HG03439 (cell line): ENCODE results near the gene TP53RK.

ENCODE experiments used
- ATAC-seq: cut with Tn5 transposase; IDR thresholded peaks from one replicate; pipeline ENCODE4 v1.9.1; 2021; ENCODE audit warnings: mild to moderate bottlenecking, moderate library complexity; ENCODE audit not compliant: unreplicated experiment

TP53RK gene

DNA sequence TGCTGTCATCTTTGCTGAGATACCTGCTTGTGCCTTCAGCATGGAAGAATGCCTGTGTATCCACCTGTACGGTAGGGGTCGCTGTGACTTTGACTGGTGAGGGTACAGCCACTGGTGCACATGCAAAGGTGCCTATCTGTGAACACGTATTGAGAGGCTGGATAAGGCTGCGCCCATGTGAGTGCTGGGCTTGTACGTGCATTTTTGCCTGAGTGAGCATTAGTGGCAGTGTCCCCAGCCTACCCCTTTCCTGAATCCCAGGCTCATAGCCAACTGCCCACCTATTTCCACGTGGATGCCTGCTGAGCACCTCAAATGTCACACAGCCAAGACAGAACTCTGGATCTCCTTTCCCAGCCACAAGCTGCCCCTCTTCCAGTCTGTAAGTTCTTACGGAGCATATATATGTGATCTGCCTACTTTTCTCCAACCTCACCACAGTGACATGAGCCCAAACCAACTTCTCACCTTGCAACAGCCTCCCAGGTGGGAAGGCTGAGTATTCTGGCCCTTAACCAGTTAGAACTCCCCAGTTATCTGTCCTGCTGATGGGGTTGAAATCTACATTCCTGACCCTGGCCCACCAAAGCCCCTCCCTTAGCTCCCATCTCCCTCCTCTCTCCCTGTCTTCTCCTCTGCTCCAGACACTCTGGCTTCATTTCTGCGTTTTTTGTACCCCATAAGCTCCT, 19.1 kb upstream of the TP53RK start:
- ATAC-seq, result no peak

DNA sequence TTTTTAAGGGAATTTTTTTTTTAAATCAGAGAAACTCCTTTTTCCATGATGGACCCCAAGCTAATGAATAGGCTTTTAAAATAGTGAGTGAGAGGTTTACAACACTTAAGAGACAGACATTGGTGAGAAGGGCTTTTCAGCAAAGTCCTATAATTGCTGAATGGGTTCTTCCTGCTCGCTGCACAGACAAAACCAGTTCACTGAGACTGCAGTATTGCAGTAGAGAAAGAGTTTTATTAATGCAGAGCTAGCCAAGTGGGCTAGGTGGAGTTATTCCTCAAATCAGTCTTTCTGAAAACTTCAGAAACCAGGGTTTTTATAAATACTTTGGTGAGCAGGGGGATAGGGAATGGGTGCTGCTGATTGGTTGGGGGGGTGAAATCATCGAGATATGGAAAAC, 17.0 kb upstream of the TP53RK start:
- no peak for ATAC-seq

DNA sequence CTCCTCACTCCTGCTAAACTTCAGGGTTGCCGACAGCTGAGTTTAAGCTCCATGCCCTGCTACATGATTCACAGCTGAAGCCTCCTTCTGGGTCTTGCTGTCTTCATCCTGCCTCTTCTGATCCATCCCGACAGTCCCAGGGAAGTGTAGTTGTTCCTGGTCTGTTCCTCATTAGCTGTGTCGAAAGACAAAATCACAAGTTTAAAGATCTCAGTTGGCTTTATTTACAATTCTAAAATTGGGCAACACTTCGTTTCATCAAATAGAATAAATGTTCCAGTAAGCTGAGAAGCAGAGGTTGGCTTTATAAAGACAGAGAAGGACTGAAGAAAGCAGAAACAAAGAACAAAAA, 16.1 kb upstream of the TP53RK start:
- ATAC-seq, result no peak

DNA sequence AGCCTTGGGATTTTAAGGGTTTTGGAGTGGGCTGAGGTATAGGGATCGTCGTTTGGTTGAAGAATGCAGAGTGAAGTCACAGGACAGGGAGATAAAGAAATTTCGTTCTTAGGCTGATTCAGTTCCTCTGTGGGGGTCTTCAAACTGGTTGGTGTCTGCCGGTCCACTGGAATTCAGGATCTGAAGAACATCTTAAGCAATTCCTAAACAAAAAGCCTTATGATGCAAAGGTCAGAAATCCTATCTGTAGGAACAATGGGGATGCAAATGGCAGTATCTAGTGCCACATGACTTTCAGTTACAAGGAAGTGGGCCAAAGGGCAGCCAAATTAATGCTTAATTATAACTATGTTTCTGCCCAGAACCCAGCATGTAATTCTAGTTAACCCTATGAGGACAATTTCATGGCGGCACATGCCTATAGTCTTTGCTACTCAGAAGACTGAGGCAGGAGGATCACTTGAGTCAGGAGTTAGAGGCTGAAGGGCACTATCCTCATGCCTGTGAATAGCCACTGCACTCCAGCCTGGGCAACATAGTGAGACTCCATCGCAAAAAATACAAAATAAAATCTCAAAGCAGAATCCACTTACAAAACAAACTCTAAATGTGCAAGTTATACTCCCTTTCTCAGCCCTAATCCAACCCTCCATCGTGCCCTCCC, 15.6 kb upstream of the TP53RK start:
- ATAC-seq, result no peak

DNA sequence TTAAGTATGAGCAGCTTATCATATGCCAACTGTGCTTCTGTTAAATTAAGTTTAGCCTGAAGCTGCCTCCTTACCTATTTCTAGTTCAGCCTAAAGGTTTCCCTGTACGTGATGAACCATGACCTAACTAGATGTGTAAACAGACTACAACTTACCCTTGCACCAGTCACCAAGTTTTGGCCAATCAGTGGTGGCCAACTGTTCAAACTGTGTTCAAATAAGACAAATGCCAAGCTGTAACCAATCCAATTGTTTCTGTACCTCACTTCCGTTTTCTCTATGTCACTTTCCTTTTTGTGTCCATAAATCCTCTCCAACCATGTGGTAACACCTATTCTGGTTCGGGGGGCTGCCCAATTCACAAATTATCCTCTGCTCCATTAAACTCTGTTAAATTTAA, 14.2 kb upstream of the TP53RK start:
- ATAC-seq, result no peak

DNA sequence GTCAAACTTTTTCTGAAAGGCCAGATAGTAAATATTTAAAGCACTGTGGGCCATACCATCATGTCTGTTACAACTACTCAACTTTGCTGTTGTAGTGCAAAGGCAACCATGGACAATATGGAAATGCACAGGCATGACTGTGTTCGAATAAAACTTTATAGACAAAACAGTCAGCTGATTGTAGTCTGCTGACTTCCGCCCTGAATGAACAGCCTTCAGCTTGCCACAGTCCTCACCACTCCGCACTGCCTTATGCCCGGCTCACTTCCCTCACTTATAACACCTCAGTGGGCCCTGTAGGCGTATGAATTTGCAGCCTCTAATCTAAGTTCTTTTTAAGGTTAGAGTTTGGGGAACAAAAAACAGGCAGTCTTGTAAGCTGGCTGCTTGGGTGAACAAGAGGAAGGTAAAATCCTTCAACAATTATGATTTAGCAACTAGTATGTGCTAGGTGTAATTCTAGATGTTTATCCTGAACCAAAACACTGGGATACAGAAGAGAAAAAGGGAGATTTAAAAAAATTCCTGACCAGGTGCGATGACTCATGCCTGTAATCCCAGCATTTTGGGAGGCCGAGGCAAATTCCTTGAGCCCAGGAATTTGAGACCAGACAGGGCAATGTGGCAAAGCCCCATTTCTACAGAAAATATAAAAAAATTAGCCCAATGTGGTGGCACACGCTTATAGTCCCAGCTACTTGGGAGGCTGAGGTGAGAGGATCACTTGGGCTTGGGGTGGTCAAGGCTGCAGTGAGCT, 13.4 kb upstream of the TP53RK start:
- no peak for ATAC-seq

DNA sequence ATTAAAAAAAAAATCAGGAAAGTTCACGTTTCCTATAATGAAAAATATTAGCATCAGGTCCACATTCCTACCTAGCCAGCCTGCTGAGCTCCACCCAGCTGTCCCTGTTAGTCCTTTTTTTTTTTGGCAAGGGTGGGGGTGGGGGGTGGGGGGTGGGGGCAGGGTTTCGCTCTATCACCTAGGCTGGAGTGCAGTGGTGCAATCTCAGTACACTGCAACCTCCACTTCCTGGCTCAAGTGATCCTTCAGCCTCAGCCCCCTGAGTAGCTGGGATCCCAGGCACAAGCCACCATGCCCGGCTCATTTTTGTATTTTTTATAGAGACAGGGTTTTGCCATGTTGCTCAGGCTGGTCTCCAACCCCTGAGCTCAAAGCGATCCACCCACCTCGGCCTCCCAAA, 12.7 kb upstream of the TP53RK start:
- no peak for ATAC-seq

DNA sequence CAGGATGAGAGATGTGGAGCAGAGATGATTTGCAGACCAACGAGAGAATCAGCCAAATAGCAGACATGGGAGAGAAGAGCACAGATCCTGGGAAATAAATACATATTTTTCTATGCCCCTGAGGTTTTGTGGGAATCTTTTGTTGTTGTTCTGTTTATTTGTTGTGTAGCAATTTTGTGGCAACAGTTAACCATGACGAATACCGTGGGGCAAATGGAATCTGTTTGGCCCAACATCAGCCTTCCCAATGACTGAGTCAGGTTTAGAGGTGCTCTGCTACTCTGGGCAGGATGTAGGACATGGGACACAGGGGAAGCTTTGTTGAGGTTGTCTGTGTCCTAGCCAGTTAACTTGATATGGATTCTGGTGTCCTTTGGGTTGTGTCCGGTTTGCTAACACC, 12.3 kb upstream of the TP53RK start:
- no peak for ATAC-seq

DNA sequence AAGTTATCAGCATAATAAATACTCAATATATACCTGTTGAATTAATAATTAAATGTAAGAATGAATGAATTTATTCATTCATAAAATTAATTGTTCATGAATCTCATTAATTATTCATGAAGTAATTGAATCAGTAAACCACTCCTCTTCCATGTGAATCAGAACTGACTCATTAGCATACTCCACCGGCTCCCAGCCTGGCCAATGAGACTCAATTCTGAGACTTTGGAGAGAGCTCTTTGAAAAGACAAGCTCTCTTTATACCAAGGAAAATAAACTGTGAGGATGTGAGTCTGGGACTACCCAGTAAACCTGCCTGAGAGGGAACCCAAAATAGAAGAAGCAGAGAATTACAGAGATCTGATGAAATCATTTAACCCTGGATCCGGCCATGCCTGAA, 11.8 kb upstream of the TP53RK start:
- ATAC-seq, result no peak

DNA sequence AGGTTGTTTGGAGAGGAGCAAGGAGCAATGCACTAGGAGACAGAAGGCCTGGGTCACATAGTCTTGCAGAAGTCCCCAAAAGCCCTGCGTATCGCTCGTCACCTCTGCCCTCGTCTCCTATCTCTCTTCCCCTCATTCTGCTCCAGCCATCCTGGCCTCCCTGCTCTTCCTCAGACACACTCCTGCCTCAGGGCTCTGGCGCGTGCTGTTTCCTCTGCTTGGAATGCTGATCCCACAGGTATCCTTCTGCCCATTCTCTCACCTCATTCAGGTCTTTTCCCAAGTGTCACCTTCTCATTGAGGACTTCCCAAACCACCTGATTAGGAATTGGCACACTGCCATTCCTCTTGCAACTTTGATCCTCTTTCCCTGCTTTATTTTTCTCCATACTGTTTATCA, 11.2 kb upstream of the TP53RK start:
- ATAC-seq, result no peak

DNA sequence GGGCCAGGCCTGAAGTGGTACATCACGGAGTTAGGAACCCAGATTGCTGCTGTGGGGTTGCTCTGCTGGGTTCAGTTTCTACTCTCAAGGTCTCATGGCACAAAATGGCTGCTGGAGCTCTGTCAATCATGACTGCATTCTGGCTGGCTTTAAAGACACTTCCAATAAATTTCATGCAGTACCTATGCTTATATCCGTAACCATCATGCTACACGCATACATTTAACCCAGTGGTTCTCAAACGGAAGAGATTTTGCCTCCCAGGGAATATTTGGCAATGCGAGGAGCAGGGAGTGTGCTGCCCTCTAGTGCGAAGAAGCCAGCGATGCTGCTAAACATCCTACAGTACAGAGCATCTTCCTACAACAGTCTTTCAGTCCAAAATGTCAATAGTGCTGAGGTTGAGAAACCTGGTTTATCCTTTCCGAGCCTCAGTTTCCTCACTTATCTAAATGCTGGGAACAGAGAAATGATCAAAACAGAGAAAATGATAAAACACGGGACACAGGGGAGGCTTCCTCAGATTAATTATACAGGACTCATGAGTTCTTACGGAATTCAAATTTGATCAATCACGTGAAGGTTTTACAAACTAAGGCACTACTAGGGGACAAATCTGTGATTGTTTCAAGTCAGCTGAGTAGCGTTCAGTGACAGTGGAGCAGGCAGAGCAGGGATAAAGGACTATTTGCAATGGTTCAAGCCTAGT, 10.6 kb upstream of the TP53RK start:
- ATAC-seq, result no peak

DNA sequence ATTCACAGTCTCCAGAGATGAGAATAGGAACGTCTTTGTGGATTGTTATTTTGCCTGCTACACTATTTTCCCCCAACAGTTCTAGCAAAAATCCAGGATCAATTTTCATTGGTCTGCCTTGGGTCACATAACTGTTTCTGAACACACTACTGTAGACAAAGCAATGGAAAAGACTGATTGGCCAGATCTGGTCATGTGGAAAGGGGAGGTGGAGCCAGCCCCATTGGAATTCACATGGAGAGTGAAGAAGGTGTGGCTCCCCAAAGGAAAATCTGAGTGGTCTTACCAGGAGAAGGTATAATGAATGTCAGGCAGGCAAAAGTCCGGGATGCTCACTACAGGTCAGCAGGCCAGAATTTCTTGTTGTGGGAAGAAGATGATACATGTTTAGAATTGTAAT, 9.5 kb upstream of the TP53RK start:
- no peak for ATAC-seq

DNA sequence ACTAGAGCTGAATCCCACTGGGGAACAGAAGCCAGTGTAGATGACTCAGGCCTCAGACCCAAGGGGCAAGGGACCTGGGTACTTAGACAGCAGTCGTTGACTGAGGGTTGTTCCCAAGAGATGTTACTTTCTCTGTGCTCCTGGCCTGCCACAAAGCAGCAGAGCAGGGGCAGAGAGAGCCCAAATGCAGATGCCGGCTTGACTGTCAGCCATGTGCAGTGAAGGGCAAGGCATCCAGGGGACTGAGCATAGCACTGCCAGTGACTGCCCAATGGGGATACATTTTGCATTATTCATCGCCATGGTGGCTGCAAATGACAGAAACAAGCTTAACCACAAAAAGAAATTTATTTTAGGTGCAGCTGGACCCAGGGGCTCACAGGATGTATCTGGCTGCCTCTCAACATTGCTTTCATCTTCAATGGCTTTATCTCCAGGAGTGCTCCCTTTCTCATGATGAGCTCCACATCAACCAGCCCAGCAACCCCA, 7.6 kb upstream of the TP53RK start:
- no peak for ATAC-seq

DNA sequence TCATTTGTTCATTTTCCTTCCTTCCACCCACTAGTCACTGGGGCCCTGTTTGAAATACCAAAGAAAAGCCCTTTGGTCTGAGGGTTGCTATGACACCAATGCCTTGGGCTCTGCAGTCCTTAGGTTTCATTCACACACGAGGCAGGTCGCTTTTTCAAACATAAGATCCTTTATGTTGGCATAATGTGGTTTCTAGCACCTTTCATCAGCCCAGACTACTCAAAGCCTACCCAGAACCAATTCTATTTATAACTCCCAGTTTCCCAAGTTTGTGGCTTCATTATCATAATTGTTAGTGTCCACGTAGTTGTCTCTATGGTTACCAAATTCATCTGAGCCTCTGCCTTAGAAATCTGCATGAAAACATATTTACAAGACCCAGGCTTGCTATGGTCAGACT, 6.6 kb upstream of the TP53RK start:
- no peak for ATAC-seq

DNA sequence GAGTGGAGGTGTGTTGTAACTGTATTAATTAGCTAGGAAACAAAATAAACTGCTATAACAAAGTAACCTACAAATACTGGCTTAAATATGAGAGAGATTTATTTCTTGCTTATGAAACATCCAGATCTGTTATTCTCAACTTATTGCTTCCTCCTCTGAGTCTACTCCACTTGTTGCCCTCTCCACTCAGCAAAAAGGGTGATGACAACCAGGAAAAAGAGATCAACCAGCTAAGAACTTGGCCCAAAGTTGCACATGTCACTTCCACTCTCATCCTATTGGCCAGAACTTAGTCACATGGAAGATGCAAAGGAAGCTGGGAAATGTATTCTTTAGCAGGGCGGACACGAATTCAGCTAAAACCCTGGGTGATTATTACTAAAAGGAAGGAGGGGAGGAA, 5.2 kb upstream of the TP53RK start:
- no peak for ATAC-seq

DNA sequence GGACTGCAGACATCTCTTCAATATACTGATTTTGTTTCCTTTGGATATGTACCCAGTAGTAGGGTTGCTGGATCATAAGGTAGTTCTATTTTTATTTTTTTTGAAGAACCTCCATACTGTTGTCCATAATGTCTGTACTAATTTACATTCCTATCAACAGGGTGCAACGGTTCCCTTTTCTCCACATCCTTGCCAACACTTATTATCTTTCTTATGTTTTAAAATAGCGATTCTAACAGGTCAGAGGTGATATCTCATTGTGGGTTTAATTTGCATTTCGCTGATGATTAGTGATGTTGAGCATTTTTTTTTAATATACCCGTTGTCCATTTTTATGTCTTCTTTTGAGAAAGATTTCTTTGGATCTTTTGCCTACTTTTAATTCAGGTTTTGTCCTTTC, 2.0 kb upstream of the TP53RK start:
- ATAC-seq, result no peak

DNA sequence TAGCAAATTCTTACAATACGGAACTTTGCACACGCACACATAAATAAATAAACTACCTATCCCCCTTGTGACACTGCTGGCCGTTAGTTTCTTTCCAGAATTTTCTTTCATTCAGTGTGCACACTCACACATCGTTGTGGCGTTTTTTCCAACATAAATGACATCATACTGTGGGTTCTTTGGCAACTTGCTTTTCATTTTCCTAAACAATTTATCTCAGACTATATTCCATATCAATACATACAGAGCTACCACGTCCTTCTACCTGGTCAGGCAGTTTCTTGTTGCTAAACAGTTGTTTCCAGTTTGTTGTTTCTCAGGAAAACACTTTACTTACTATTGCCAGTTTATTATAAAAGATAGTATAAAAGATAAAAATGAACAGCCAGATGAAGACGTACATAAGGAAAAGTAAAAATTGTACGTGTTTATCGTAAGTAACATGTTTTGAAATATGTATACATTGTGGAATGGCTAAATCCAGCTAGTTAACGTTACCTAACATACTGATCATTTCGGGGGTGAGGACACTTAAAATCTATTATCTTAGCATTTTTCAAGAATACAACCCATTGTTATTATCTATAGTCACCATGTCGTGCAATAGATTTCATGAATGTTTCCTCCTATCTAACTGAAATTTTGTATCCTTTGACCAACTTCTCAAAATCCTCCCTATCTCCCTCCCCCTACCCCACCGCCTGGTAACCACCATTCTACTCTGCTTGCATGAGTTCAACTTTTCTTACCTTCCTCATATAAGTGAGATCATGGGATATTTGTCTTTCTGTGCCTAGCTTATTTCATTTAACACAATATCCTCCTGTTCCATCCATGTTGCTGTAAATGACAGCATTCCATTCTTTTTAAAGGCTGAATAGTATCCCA, 1.2 kb upstream of the TP53RK start:
- no peak for ATAC-seq

DNA sequence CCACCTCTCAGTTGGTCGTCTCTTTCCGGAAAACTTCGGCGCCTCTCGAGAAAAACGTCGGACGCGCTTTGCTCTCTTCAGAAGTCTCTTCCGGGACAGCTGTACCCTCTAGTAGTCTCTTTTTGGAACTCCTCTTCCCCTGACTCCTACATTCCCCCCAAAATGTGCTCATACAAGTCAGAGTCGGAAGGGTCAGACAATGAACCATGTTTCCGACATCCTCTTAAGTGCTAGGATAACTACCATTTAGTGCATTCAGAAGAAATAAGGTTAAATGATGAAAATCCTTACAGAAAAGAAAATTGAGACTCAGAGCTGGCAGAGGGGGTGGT, 476 bp upstream of the TP53RK start:
- ATAC-seq, result no peak

DNA sequence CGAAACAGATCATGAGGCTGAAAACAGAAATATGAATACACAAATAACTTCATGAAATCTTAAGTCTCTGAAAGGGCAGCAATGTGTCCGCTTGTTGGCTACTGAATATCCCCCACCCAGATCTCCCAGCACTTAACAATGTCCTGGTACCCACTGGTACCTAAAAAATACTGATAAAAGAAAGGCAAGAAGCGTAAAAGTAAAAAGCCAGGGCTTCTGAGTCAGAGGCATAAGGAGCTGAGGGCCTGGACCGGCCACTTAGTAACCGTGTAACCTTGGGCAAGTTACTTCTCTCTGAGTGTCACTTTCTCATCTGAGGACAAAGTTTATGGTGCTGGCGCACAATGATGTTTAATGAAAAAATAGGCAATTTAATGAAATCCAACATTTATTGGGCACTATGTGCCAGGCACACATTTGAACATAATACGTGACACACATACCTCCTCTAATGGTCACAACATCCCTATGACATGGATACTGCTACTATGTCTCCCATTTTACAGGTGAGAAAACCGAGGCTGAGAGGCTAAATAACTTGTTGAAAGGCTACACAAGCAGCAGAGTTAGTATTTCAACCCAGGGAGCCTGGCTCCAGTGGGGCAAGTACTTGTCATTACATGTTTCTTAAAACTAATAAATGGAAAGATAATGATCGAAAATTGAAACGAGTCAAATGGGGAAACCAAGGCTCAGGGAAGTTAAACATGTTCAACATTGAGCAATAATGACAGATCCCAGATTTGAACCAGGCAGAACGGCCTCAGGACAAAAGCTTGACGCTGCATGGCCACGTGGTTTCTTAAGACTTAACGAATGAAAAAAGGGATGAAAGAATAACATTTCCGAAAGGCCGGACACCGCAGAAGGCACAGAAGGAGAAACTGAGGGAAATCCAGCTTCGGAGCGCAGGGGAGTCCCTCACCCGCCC, 828 bp downstream of the TP53RK start:
- no peak for ATAC-seq
